ENCODE data around the gene ZRANB2.

- TF ChIP-seq POLR2A (IDR thresholded peaks at IDR 0.05; ENCODE audit: low read depth, low read length), result no peak
- TF ChIP-seq BMI1 (IDR thresholded peaks at IDR 0.05; ENCODE audit: borderline replicate concordance), result no peak
- no peak for TF ChIP-seq CHD2 (IDR thresholded peaks at IDR 0.05; ENCODE audit: borderline replicate concordance, low read depth, low read length)
- TF ChIP-seq CTCF (IDR thresholded peaks at IDR 0.05 in 2 of 3, conservative IDR thresholded peaks at IDR 0.05 in 1 of 3; ENCODE audit: control insufficient read depth in 2 of 3, extremely low read depth in 1 of 3, insufficient read depth in 1 of 3, low read depth in 3 of 3, low read length in 3 of 3), result no peak
- no peak for TF ChIP-seq LARP7 (IDR thresholded peaks at IDR 0.05)
- no peak for TF ChIP-seq EP300 (IDR thresholded peaks at IDR 0.05; ENCODE audit: borderline replicate concordance in 1 of 2, control insufficient read depth in 1 of 2, low read depth in 2 of 2, low read length in 2 of 2)
- no peak for TF ChIP-seq HDAC2 (IDR thresholded peaks at IDR 0.05)
These were observed 41.1 kb downstream of the ZRANB2 start for GRCh38 chr1:71039661-71040262.

Data from GM12878 (cell line).